ENCODE measurements around the gene SLC35F1.
A peak's percentile ranks its signal among the peaks of the same experiment; 100 is the strongest.
"Not testable (repeated sequence)": the region's sequence is repeated elsewhere in the genome, so short reads cannot be mapped to it uniquely, and the experiment has no call there.

The SLC35F1 gene

DNA sequence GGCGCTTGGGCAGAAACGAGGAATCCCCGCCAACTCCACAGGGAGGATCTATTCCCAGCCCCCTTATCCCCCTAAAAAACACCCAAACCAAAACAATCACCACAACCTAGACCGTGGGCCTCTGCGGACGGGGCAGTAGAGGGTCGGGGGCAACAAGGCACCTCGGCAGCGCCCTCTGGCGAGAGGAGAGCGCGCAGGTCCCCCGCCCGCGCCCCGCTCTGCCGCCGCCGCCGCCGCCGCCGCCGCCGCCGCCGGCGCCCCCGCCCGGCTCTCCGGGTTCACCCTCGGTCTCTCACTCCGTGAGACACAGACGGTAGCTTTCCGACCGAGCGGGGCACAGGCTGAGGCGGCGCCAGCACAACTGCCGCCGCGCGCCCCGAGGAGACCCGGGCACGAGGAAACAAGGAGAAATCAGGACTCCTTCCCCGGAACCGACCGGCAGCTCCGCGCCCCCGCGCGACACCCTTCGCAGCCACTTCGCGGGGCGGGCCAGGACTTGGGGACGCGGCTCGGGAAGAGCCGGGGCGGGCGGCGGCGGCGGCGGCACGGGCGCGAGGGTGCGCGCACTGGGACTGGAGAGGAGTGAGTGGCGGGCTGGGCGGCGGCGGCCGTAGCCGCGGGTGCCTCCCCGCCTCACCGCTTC is at the start of gene SLC35F1:
TSS of gene SLC35F1 (plus strand) at position 307 of the 643 bp plus-strand sequence.
- DNase-seq (ENCODE audit: low read depth, low spot score), result peak; percentile 75

DNA sequence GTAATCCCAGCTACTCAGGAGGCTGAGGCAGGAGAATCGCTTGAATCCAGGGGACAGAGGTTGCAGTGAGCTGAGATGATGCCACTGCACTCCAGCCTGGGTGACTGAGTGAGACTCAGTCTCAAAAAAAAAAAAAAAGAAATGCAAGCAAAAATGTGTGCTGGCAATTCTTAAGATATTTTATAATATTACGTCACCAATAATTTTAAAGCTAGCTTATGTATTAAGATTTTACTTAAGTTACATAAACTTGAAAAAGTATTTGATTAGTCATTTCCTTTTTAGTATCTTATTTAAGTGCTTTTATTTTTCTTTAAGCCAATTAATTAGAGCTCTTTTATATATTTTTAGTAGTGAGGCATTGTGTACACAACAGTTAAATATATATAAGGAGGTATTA is 48.5 kb upstream of the SLC35F1 start:
- DNase-seq (ENCODE audit: low read depth, low spot score), result not testable (repeated sequence)

DNA sequence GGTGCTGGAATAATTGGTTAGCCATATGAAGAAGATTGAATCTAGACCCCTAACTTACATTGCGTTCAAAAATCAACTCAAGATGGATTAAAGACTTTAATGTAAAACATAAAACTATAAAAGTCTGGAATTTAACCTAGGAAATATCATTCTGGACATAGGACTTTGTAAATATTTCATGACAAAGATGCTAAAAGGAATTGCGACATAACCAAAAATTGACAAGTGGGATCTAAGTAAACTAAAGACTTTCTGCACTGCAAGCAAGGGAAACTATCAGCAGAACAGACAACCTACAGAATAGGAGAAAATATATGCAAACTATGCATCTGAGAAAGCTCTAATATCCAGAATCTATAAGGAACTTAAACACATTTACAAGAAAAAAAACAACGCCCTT is 45.5 kb upstream of the SLC35F1 start:
- no peak for DNase-seq (ENCODE audit: low read depth, low spot score)

DNA sequence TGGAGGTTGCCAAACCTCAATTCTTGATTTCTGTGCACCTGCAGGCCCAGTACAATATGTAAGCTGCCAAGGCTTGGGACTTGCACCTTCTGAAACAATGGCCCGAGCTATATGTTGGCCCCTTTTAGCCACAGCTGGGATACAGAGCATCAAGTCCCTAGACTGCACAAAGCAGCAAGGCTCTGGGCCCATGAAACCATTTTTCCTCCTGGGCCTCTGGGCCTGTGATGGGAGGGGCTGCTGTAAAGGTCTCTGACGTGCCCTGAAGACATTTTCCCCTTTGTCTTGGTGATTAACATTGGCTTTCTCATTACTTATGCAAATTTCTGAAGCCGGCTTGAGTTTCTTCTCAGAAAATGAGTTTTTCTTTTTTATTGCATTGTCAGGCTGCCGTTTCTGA is 40.5 kb upstream of the SLC35F1 start:
- no peak for DNase-seq (ENCODE audit: low read depth, low spot score)

DNA sequence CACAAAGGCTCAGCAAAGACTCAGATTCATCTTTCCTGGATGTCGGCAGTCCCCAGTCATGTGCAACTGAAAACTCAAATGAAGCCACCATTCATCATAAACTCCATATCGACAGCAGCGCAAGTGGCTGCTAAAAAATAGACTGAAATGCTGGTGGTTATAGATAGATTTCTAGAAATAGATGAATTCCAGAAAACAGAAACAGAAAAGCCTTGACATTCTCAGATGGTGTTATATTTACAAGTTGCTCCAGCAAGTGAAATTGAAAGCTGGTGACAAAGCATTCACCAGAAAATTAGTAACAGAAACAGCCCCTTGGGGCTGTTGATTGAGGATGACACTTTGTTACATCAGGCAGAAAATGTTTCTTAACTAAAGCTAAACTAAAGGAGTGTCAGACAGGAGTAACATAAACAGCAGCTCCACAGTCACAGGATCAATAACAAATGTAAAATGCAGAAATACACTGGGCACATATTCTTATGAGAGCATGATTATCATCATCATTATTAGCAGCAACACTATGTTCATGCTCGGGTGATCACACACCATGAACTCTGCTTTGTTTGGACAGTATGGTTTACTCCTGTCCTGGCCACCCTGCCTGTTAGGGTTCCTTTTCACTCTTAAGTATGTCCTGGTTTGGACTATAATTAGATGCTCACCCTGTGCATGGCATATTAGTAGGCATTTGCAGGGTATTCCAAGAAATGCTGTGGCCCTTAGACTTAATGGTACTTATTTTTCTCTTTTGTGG is 36.4 kb upstream of the SLC35F1 start:
- no peak for DNase-seq (ENCODE audit: low read depth, low spot score)

DNA sequence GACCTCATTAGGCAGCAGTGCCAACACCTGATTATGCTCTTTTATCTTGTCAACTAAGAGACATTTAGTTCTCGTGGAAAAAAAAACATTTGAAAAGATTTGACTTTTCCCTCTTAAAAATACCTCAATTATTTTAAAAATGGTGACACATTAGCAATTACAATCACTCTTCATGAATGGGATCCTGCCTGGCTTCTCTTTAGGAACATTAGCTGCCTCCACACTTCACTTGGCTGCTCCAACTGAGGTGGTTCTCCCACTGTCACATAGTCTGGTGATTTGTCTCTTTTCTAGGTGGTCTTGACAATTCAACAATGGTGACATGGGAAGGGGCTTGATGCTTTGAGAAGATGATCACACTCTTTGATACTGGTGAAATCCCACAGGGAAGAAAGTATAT is 26.2 kb upstream of the SLC35F1 start:
- DNase-seq (ENCODE audit: low read depth, low spot score), result no peak

DNA sequence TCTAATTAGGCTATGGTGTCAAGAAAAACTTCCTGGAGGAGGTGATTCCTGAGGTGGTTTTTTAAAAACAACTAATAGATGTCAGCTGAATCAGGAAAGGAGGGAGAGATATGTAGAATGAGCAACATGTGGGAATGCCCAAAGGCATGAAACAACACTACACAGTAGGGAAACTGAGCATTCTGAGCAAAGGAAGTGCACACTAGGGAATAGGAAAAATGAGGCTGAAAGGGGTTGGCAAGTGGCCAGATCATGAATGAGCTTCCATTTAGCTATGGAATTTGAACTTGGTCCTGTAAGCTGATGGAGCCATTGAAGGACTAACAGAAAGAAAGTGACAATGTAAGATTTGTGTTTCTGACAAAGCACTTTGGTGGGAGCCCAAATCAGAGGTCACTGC is 16.9 kb upstream of the SLC35F1 start:
- peak; percentile 4 for DNase-seq (ENCODE audit: low read depth, low spot score)

DNA sequence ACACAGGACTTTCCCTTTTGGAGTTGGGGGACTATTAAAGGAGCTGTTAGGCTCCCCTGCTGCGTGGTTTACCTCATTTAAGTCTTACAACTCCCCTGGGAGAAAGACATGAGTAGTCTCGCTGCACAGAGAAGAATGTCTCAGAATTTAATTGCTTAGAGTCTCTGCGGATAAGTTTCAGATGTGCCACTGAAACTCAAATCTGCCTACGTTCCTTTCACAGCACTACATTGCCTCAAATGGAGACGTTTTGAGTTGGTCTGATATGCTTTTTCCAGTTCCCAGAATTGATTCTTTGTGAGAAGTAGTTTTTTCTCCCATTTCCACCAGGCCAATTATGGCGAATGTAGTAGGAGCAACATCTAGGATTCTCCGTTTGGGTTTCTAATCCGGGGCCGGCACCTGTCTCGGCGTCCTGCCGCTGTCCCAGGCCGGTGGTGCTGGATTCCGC is 532 bp upstream of the SLC35F1 start:
- DNase-seq (ENCODE audit: low read depth, low spot score), result no peak

DNA sequence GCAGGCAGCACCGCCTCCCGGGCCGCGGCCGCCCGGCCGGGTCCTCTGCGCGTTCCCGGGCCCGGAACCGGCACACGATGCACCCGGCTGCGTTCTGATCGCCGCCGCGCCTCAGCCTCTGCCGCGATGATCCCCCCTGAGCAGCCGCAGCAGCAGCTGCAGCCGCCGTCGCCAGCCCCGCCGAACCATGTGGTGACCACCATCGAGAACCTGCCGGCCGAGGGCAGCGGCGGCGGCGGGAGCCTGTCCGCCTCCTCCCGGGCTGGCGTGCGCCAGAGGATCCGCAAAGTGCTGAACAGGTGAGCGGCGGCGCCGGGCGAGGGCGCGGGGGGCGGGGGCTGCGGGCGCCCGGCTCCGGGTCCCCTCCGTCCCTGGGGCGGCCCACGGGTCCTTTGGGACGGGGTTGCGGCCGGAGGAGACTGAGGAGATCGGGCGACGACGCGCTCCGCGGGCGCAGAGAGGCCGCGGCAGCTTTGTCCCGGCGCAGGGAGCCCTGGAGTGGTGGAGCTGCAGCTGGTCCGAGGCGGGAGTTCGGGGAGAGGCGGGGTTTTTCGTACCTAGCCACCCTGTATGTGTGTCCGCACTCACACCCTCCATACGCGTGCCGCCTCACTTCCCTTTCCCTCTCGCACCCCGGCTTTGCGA is 659 bp downstream of the SLC35F1 start:
- peak; percentile 65 for DNase-seq (ENCODE audit: low read depth, low spot score)

DNA sequence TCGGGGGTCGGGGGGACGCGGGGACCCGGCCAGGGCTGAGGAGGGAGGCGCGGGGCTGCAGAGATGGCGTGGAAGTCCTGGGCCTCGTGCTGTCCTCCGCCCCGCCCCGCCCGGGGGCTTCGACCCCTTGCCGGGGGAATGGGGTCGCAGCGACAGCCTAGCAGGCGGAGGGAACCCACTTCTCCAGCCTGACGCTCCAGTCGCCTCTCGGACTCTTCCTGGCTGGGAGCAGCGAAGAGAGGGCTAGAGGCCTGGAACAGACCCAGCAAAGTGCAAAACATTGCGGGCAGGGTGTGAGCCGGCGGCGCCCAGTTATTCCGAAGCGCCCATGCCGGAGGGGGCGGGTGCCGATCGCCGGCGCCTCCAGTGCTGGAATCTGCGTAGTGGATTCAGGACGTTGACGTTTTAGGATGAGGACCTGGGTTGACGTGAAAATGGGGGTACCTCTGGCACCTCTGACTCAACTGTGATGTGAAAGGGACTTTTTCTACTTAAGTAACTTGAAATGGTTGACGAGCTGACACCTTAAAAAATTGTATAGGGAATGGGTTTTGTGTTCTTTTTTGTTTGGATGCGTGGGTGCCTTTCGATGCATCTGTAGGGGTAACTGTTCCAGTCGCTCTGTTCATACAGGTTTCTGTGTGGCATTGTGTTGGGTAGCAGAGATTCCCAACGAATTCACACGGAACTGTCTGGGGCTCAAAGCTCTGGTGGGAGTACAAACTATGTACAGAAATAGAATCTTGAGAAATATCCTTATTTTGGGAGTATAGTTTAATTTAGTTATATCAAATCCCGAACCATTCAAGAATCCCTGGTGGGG is 1.4 kb downstream of the SLC35F1 start:
- DNase-seq (ENCODE audit: low read depth, low spot score), result peak; percentile 61

DNA sequence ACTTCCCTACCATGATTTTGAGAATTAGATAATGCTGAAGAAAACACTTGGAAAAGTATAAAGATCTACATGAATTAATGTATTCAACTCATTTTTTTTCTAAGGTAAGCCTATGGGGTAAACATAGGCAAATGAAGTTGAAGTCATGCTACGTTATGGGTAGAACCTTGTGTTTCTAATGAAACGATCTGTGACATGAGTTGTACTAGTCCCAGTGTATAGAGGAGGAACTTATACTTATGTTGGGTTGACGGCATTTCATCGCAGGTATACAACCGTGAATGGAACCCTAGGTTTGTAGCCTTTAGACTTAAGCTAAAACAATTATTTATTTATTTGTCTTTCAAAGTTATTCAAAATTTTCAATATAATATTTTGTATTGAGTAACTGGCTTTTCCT is 2.6 kb downstream of the SLC35F1 start:
- DNase-seq (ENCODE audit: low read depth, low spot score), result no peak

DNA sequence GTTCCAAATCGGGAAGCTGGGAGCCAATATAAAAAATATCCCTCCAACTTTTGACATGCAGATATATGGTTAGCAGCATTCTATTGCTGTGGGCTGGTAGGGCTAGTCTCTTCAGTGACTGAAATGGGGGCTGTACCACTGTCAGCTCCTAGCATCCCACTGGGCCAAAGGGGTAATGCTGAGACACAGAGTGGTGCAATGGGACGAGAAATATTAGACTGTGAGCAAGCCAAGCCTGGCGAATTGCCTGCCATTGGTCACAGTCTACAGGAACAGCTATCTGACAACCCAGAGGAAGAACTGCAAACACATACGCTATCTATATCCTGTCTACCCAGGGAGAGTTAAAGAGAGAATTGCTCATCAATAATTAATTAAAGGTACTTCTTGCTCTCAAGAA is 3.5 kb downstream of the SLC35F1 start:
- DNase-seq (ENCODE audit: low read depth, low spot score), result no peak

DNA sequence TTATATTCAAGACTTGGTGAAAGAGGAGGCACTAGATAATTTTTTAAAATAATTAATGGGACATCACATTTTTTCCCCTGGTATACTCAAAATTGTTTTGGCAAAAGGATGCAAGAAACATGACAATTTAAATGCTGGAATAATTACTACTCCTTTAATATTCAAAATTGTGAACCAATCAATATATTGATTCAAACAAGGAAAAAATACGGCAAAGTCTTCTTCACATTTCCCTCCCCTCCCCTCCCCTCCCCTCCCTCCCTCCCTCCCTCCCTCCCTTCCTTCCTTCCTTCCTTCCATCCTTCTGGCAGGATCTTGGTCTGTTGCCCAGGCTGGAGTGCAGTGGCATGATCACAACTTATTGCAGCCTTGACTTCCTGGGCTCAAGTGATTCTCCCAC is 4.1 kb downstream of the SLC35F1 start:
- no peak for DNase-seq (ENCODE audit: low read depth, low spot score)

DNA sequence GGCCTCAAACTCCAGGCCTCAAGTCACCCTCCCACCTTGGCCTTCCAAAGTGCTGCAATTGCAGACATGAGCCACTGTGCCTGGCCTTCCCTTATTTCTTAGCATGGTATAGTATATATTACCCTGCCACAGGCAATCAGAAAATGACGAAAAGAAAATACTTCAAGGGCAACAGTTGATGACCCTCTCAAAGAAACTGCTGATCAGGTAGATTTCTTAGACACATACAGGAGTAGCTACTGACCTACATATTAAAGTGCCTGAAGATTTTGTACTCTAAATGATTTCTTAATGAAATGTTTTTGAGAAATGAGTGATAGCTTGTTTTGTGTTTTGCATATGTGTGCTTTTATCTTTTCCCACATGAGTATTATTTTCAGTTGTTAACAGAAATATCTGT is 4.6 kb downstream of the SLC35F1 start:
- DNase-seq (ENCODE audit: low read depth, low spot score), result no peak

DNA sequence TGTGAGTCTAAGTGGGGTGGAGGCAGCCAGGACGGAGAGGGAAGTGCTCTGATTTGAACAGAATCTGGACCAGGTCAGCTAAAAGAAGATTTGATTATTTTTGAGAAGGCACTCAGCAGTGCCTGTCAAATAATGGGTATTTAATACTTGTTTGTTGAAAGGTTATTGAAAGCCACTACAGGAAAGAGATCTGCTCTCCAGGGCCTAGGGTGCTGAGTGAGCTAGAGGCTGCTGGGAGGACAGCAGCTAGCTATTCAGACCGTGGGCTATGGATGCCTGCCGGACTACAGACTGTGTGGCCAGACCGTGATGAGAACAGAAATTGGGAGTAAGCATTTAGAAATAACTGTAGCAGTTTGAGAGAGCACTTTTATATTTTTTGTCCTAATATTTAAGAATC is 8.8 kb downstream of the SLC35F1 start:
- peak; percentile 10 for DNase-seq (ENCODE audit: low read depth, low spot score)

DNA sequence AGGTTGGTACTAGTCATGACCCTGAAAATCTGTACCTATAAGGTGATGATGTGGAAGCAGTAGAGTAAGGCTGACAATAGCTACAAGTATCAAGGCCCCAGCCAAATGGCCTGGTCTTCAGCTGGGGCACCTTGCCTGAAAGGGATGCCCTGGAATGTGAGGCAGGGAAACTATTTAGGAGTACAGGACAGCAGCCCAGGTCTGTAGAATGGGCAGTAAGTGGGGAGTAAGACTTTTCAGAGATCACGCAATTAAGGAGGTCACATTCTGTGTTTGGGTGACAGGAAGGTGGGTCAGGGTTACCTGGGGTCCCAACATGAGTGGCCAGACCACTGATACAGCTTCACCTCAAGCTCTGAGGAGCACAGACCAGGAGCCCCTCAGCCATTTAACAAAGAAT is 9.4 kb downstream of the SLC35F1 start:
- DNase-seq (ENCODE audit: low read depth, low spot score), result no peak

DNA sequence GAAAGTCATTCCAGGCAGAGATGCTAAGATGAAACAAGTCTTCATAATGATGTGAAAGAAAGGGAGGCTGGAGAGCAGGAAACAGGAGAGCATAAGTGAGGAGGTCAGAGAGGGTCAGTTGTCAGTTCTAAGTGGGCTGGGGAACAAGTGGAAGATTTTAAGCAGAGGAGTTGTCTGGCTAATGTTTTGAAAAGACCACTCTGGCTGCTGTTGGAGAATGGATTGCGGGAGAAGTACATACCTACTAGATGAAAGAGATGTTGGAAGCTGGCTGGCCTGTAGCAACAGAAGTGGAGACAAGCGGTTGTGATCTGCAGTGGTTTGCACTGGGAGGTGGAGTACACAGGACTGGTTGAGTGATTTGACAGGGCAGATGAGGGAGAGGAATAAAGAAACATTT is 10.1 kb downstream of the SLC35F1 start:
- no peak for DNase-seq (ENCODE audit: low read depth, low spot score)

DNA sequence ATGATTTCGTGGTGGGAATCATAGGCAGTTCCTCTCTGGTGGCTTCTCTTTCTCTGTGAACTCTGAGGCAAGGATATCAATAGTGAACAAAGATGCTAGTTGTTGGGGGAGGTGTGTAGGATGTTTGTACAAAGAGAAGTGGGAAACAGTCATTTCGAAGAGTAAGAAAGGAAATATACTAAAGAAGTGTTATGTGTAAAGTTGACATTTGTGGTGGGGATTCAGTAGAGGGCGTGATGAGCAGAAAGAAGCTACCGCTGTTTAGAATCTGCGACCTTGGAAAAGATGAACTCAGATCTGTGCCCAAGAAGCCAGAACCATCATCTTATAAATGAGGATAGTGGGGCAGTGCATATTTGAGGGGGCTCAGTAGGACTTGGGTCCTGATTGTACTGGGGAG is 11.4 kb downstream of the SLC35F1 start:
- DNase-seq (ENCODE audit: low read depth, low spot score), result no peak

DNA sequence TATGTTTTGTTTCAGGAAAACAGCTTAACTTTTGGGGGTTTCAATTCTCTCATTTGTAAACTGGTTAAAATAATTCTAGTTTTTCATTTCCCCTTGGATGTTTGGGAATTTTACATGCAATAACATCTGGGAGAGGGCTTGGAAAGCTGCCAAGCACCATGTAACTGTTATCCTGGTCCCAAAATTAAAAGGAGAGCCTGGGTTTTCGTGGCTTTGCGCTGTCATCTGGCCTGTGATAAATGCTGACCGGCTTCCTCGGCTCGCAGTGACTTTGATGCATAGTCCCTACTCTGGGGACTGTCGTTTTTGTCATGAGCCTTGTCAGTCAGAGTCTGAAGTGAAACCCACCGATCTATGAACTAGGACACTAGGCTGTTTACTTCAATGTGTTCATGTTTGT is 12.2 kb downstream of the SLC35F1 start:
- peak; percentile 8 for DNase-seq (ENCODE audit: low read depth, low spot score)

DNA sequence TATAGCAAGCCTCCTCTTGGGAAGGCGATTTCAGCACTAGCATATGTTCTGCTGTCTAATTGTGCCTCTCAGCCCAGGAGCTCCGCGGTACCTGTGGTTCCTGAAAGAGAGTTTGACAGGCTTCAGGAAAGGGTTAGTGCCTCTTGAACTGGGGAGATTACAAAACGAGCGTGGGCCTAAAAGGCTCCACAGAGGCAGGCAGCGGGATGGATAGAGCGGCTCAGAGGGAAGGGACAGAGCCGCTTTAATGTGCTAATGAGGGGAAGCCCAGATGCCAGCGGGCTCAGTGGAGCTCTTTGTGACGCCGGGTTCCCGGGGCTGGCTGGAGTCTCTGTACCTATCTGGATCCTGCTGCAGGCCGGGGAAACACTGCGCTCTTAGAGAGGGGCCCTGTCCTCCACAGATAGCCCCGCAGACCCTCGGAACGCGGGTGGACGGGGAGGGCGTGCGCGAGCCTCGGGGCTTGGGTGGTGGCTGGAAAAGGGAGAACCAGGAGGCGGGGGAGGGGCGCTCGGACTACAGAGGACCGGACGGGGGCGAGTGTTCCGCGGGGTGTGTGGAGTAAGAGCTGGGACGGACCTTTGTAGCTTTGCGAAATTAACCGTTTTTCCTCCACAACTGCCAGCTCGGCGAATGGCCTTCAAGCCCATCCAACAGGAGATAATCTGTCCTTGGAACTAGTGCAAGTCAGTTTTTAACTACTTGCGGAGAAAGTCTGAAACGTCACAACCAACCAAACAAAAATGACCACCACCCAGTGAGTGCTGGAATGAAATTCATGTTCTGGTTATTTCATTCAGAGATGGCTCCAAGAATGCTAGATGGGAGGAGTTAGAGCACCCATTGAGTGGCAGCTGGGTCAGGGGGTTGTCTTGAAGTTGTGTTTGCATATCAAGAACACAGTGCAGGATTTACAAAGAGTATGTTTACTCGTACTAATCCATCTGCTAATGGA is 13.0 kb downstream of the SLC35F1 start:
- DNase-seq (ENCODE audit: low read depth, low spot score), result peak; percentile 79

DNA sequence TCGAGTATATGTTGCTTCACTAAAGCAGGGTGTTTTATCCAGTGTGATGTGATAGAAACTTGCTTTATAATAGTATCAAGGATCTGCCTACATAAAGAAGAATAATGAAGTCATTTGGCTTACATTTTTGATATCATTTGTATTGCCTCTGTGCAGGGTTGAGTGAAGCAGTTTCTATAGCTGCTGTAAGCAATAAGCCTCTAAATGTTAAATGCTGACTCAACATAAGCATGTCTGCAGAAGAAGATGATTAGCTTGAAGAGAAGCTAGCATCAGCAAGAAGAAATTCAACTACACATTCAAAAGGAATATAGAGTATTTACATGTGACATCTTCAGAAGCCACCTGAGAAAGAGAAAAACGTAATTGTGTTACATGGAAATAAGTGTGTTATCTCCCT is 17.6 kb downstream of the SLC35F1 start:
- no peak for DNase-seq (ENCODE audit: low read depth, low spot score)
